Suprapubic skin (tissue), 3 donors: ENCODE results near the gene ZNF483.

Source experiments
- CTCF ChIP-seq, 2 donors: fragments of 200-600 bp in 1 of 2; fragments of 450-650 bp in 1 of 2; sonication (generic) in 1 of 2; IDR thresholded peaks; one replicate each; pipeline ENCODE4 v1.5.1; 2016 to 2019; ENCODE audit warnings: antibody characterized with exemption in 2 of 2, mild to moderate bottlenecking in 1 of 2, moderate library complexity in 1 of 2
- POLR2A ChIP-seq, 2 donors: fragments of 450-650 bp; IDR thresholded peaks; one replicate each; pipeline ENCODE4 v1.6.1; 2017; ENCODE audit warnings: antibody characterized with exemption in 2 of 2, mild to moderate bottlenecking in 2 of 2, moderate library complexity in 2 of 2

- TF ChIP-seq POLR2A (IDR thresholded peaks at IDR 0.05) (no peak), CTCF (IDR thresholded peaks at IDR 0.05) (no peak)
Observed at GRCh38 chr9:111582888-111583287, 57.9 kb downstream of the ZNF483 start.
